Gastrocnemius medialis (tissue), 4 donors: ENCODE results near the gene FAM131B. TPM values are rescaled to one million over a fixed set of nuclear protein-coding genes. Genes with fewer than 3 reads are reported as not detected.
"Not testable (repeated sequence)": the region's sequence is repeated elsewhere in the genome, so short reads cannot be mapped to it uniquely, and the experiment has no call there.

Source experiments
- ATAC-seq, 2 donors: fragments of 150-250 bp; one replicate each; pipeline ENCODE4 v1.9.1; 2016
- DNase-seq, 2 donors: peaks; one replicate each; pipeline ENCODE4 v3.0.0-alpha.2; 2019
- H3K27ac ChIP-seq, 4 donors: fragments of 200-600 bp; sonication (generic); 1 replicate in 1 of 4; 2 replicates in 3 of 4; pipeline ENCODE4 v1.5.1; 2016 to 2018; ENCODE audit warnings: mild to moderate bottlenecking in 2 of 4, moderate library complexity in 1 of 4
- H3K27me3 ChIP-seq, 3 donors: fragments of 200-600 bp; sonication (generic) in 2 of 3; 1 replicate in 1 of 3; 2 replicates in 2 of 3; pipeline versions ENCODE4 v1.5.1 to v1.6.0; 2016 to 2019; ENCODE audit warnings: mild to moderate bottlenecking in 1 of 3, moderate library complexity in 1 of 3
- H3K36me3 ChIP-seq, 2 donors: fragments of 200-600 bp; sonication (generic) in 1 of 2; one replicate each; pipeline ENCODE4 v1.5.1; 2017 to 2018
- H3K4me1 ChIP-seq, 2 donors: fragments of 200-600 bp; sonication (generic) in 1 of 2; one replicate each; pipeline ENCODE4 v1.5.1; 2016 to 2017; ENCODE audit warnings: mild to moderate bottlenecking in 2 of 2
- H3K4me3 ChIP-seq, 4 donors: fragments of 200-600 bp; sonication (generic) in 3 of 4; 1 replicate in 1 of 4; 2 replicates in 3 of 4; pipeline ENCODE4 v1.5.1; 2016 to 2019; ENCODE audit warnings: mild to moderate bottlenecking in 2 of 4
- H3K9me3 ChIP-seq, 3 donors: fragments of 200-600 bp; sonication (generic) in 2 of 3; 1 replicate in 1 of 3; 2 replicates in 2 of 3; pipeline ENCODE4 v1.5.1; 2016 to 2019
- CTCF ChIP-seq, 5 experiments: fragments of 450-650 bp in 3 of 5; fragments of 200-600 bp in 2 of 5; sonication (generic) in 2 of 5; IDR thresholded peaks in 4 of 5; conservative IDR thresholded peaks in 1 of 5; 1 replicate in 4 of 5; 2 replicates in 1 of 5; pipeline ENCODE4 v1.5.1; 2016 to 2019; ENCODE audit warnings: antibody characterized with exemption in 5 of 5, mild to moderate bottlenecking in 3 of 5, moderate library complexity in 3 of 5
- POLR2A ChIP-seq, 2 donors: fragments of 450-650 bp; IDR thresholded peaks; one replicate each; pipeline ENCODE4 v1.6.1; 2017; ENCODE audit warnings: antibody characterized with exemption in 2 of 2, mild to moderate bottlenecking in 2 of 2, moderate library complexity in 2 of 2
- in situ Hi-C, 4 donors: fragments of 200-750 bp; cut with MboI; loops; one replicate each; pipeline versions ENCODE4 v1.15.0 to v1.8.0; 2017; ENCODE audit warnings: low sequenced_read_pairs in 4 of 4
- intact Hi-C: fragments of 100-400 bp; cut with DNase I; formaldehyde crosslinking; loops from one replicate; pipeline ENCODE4 v1.15.1; 2023; ENCODE audit warnings: low total_unique reads
- total RNA-seq, 4 donors: library from RNA; depleted of rRNA; stranded (reverse); fragments of >200 nt; gene quantifications; one replicate each; pipeline versions ENCODE4 v1.1.0 to v1.2.3, GENCODE V29; 2016

The FAM131B gene
- total RNA-seq, 4 donors from 2014 or later = 0.33 to 1.2 (median 0.38) TPM; not detected in 1

GRCh38 chr7:143394777-143395176 is 32.3 kb upstream of the FAM131B start:
- Histone ChIP-seq H3K4me1 (peaks cover 16 to 34% of the 10 kb centered on the region in 2 donors), H3K4me3 (no peak overlapping the region), H3K27ac (no peak overlapping the region), H3K9me3 (no peaks in the 10 kb centered on the region), H3K36me3 (peaks cover 0 to 30% of the 10 kb centered on the region in 2 donors), H3K27me3 (no peaks in the 10 kb centered on the region)
- intact Hi-C loops (no loop called here), in situ Hi-C loops (no loop called here)
- ATAC-seq (no peak), DNase-seq (no peak)
- TF ChIP-seq CTCF (IDR thresholded peaks at IDR 0.05 in 4 of 5, conservative IDR thresholded peaks at IDR 0.05 in 1 of 5) (no peak), POLR2A (IDR thresholded peaks at IDR 0.05) (no peak)

GRCh38 chr7:143394068-143394467 is 31.6 kb upstream of the FAM131B start:
- in situ Hi-C loops = no loop called here
- H3K4me1 ChIP-seq = peaks cover 16 to 34% of the 10 kb centered on the region in 2 donors

GRCh38 chr7:143393267-143394041 is 30.9 kb upstream of the FAM131B start:
- intact Hi-C loops (no loop called here), in situ Hi-C loops (no loop called here)
- no peaks in the 10 kb centered on the region for H3K9me3 ChIP-seq
- ATAC-seq (no peak), DNase-seq (no peak)
- H3K27ac ChIP-seq = no peak overlapping the region
- no peaks in the 10 kb centered on the region for H3K27me3 ChIP-seq
- peaks cover 0 to 43% of the 10 kb centered on the region in 2 donors for H3K36me3 ChIP-seq
- TF ChIP-seq POLR2A (IDR thresholded peaks at IDR 0.05) (no peak), CTCF (IDR thresholded peaks at IDR 0.05 in 4 of 5, conservative IDR thresholded peaks at IDR 0.05 in 1 of 5) (no peak)
- H3K4me1 ChIP-seq = peaks cover 16 to 34% of the 10 kb centered on the region in 2 donors
- H3K4me3 ChIP-seq = no peak overlapping the region

More at GRCh38 chr7:143394068-143394467, 31.6 kb upstream of the FAM131B start:
- H3K9me3 ChIP-seq = no peaks in the 10 kb centered on the region
- H3K4me3 ChIP-seq = no peak overlapping the region
- H3K36me3 ChIP-seq = peaks cover 0 to 37% of the 10 kb centered on the region in 2 donors
- no peak for ATAC-seq
- no peak for DNase-seq
- intact Hi-C loops = no loop called here
- H3K27me3 ChIP-seq = no peaks in the 10 kb centered on the region
- no peak for TF ChIP-seq POLR2A (IDR thresholded peaks at IDR 0.05)
- no peak for TF ChIP-seq CTCF (IDR thresholded peaks at IDR 0.05 in 4 of 5, conservative IDR thresholded peaks at IDR 0.05 in 1 of 5)
- H3K27ac ChIP-seq = no peak overlapping the region

- peaks cover 16 to 34% of the 10 kb centered on the region in 2 donors for H3K4me1 ChIP-seq
- TF ChIP-seq POLR2A (IDR thresholded peaks at IDR 0.05) (no peak), CTCF (IDR thresholded peaks at IDR 0.05 in 4 of 5, conservative IDR thresholded peaks at IDR 0.05 in 1 of 5) (no peak)
- H3K27ac ChIP-seq = peak overlapping the region in 3 of 4 donors; percentile 70 to 79 (median 74)
- no peak overlapping the region for H3K4me3 ChIP-seq
- intact Hi-C loops = no loop called here
- in situ Hi-C loops = no loop called here
- H3K9me3 ChIP-seq = no peaks in the 10 kb centered on the region
- peaks cover 0 to 49% of the 10 kb centered on the region in 2 donors for H3K36me3 ChIP-seq
- no peaks in the 10 kb centered on the region for H3K27me3 ChIP-seq
- ATAC-seq = no peak
- no peak for DNase-seq
These were observed 30.4 kb upstream of the FAM131B start for GRCh38 chr7:143392875-143393266.

- in situ Hi-C loops, H3K9me3 ChIP-seq, H3K4me3 ChIP-seq, DNase-seq, intact Hi-C loops, ATAC-seq, H3K27me3 ChIP-seq: not testable (repeated sequence)
- Histone ChIP-seq H3K27ac (peak overlapping the region; percentile 70 to 79 (median 76)), H3K36me3 (peaks cover 0 to 53% of the 10 kb centered on the region in 2 donors), H3K4me1 (peaks cover 16 to 34% of the 10 kb centered on the region in 2 donors)
These were observed 29.9 kb upstream of the FAM131B start for GRCh38 chr7:143392427-143392826.
